ENCODE results near the gene PAFAH1B2. TPM values are rescaled to one million over a fixed set of nuclear protein-coding genes. Genes with fewer than 3 reads are reported as not detected.

PAFAH1B2 gene
- total RNA-seq, 2 donors from 2014 or later, result 46.2 to 62.5 TPM

DNA sequence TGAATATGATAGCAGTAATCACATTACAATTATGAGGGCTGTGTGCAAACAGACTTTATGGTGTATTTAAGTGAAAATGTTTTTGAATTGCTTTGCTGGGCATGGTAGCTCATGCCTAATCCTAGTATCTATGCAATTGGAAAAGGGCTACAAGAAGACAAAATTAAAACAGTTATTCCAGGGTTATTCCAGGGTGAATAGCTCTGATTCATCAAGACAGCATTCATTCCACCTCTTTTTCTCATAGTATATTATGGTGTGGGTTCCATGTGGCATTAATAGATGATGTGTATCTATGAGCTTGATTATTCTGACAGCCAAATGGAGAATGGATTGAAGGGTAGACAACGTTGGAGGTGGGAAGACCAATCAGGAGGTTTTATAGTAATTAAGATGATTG, 22.4 kb downstream of the PAFAH1B2 start:
- no peak for DNase-seq

DNA sequence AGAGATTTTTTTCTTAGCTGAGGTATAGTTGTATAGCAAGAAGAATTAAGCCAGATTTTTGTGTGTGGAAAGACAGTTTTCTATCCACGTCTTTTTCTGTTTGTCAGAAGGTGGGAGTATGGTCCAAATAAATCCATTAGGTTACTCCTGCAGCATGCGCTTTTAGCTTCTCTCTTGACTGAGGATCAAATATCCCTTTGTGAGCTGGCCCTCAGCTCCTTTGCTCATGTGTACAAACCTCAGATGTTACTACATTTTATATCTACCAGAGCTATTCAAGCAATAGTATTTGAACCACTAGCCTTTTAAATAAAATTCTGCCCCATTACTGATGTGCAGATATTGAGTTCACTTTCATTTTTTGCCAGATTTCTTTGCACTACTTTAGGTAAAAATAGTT, 25.6 kb downstream of the PAFAH1B2 start:
- intact Hi-C loops (cut with DNase I), result no loop called here
- no peak for ATAC-seq

More for the DNA sequence above, 22.4 kb downstream of the PAFAH1B2 start:
- intact Hi-C loops (cut with DNase I), result no loop called here
- no peak for ATAC-seq

DNA sequence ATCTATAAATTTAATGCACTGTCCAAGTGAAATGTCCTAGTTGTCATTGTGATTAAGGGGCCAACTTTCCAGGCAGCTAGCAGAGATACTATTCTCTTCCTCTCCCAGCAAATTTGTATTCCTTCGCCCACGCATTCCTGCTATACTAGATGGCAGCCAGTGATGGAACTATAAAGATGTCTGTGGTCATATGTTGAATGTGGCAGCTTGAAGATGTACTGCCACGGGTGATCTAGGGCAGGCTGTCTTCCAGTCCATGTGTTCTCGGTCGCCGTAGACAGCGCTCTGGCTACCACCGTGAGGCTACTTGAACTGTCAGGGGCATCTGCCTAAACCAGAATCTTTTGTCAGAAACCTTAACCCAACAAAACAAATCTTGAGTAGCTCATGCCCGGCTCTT, 26.1 kb downstream of the PAFAH1B2 start:
- DNase-seq (no peak), ATAC-seq (no peak)
- intact Hi-C loops (cut with DNase I), result no loop called here

More for the DNA sequence above, 25.6 kb downstream of the PAFAH1B2 start:
- DNase-seq, result no peak

DNA sequence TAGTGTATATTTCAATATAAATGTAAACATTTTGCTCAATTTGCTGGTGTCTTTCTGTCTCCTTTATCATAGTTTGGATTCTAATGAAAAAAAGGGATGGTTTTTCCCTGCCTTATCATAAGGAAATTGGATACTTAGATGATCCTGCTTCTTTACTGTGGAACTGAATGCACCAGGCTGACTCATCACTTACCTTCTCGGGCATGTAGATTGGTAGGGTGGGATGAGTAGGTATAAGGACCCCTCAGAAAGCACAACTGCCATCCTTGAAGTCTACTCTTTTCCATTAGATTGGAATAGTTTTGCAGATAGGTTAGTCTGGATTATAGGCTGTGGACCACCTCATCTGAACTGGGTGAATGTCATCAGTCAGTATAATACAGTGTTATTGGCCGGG, 26.9 kb downstream of the PAFAH1B2 start:
- ATAC-seq (no peak), DNase-seq (no peak)
- intact Hi-C loops (cut with DNase I), result no loop called here

DNA sequence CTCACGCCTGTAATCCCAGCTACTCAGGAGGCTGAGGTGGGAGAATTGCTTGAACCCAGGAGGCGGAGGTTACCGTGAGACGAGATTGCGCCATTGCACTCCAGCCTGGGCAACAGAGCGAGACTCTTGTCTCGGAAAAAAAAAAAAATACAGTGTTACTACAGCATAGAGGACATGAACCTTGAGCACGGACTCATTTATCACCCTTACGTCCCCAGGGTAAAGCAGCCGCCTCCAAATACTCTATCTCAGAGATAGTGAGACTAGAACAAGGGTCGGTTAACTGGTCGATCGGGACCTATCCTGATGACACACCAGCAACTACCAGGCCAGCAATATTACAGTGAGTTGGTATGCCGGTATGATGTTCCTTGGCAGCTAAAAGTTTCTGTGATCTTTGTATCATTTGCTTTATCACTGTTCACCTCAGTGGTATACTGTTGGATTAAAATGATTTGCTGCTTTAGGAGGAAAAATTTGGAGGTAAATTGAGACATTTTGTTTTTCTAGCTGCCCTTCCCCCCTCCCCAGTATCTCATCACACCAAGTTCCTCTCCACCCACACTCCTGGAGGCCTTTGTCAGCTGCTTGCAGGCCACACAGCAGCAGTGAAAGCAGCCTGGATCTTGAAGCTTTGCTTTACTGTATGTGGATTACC, 27.4 kb downstream of the PAFAH1B2 start:
- intact Hi-C loops (cut with DNase I), result no loop called here
- DNase-seq (no peak), ATAC-seq (peak in 1 of 2 donors; percentile 29)

DNA sequence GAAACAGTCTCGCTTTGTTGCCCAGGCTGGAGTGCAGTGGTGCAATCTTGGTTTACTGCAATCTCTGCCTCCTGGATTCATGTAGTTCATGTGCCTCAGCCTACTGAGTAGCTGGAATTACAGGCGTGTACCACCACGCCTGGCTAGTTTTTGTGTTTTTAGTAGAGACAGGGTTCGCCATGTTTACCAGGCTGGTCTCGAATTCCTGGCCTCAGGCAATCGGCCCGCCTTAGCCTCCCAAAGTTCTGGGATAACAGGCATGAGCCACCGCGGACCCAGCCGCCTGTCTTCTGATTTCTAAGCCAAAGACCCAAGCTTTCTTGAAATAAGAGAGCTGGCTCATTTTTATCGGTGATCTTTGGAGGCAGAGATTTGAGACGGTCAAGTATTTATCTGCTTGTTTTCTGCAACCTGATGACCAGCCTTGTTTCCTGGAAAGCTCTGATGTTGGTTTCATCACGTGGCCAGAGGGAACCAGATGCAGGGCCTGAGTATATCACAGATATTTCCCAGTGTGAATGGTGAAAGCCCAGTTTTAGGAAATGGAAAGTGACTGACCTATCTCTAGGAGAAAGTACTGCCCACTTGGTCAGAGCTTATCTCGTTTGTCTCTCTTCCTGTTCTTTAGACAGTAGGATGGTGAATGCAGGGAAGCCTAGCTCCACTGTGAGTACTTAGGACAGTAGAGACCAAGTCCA, 28.8 kb downstream of the PAFAH1B2 start:
- intact Hi-C loops (cut with DNase I), result no loop called here
- ATAC-seq, result peak; percentile 51 to 70

DNA sequence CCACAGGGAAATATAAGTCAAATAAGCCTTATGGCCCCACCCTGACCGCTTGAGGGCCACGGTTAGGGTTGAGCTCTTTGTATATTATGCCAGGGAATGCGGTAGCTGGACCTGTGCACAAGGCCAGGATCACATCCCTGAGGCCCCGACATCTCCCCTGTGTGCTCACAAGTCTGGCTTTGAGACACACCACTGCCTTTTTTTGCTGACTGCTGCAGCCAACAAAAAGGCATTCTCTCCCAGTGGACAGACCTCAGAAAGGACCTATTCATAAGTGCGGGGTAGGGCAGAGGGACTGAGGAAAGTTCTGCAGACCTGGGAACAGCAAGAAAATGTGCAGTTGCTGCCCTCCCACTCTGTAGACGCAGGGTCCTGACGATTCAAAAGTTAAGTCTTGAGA, 31.0 kb downstream of the PAFAH1B2 start:
- ATAC-seq, result no peak
- DNase-seq, result no peak
- intact Hi-C loops (cut with DNase I), result loop anchor here in 1 of 2 donors (5.0 kb wide), 1 partner anchor 47 kb away; no protein-coding TSS in a partner anchor

More for the DNA sequence above, 28.8 kb downstream of the PAFAH1B2 start:
- no peak for DNase-seq

DNA sequence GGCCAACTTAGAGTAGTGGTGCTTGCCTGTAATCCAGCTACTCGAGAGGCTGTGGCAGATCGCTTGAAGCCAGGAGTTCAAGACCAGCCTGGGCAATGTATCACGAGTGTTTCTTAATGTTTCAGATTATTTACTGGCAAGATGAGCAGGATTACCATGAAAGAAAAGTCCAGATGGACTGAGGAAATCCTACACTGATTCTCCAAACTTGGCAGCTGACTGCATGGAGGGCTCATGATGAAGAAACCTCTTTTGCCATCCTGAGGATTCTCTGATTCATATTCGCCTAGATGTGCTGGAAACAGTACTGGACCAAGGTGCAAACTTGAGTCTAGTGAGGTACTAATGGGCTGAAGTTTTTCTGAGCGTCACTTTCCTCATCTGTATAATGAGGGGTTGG, 31.7 kb downstream of the PAFAH1B2 start:
- intact Hi-C loops (cut with DNase I), result loop anchor here in 1 of 2 donors (2.0 to 5.0 kb wide), 2 partner anchors 31 to 47 kb away; partner anchors contain the start of gene PAFAH1B2

DNA sequence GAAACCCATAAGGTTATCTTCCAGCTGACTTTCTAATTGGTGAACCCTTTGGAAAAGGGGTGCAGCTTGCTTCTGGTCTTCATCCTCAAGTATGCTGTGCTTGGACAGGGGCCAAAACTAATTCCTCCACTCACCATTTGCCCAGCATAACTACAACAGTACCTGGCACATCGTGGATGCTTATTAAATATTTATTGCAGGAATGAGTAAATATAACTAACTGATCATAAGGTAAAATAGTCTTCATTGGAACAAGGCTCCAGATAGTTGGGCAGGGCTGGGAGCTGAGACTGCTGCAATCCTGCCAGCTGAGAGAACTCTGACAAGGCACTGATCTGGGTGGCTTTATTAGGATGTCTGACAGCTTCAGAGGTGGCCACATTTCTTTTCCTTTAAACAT, 32.1 kb downstream of the PAFAH1B2 start:
- ATAC-seq (no peak), DNase-seq (no peak)
- intact Hi-C loops (cut with DNase I), result loop anchor here in 1 of 2 donors (2.0 to 5.0 kb wide), 2 partner anchors 31 to 46 kb away; partner anchors contain the start of gene PAFAH1B2

More for the DNA sequence above, 31.7 kb downstream of the PAFAH1B2 start:
- no peak for DNase-seq
- ATAC-seq, result no peak

DNA sequence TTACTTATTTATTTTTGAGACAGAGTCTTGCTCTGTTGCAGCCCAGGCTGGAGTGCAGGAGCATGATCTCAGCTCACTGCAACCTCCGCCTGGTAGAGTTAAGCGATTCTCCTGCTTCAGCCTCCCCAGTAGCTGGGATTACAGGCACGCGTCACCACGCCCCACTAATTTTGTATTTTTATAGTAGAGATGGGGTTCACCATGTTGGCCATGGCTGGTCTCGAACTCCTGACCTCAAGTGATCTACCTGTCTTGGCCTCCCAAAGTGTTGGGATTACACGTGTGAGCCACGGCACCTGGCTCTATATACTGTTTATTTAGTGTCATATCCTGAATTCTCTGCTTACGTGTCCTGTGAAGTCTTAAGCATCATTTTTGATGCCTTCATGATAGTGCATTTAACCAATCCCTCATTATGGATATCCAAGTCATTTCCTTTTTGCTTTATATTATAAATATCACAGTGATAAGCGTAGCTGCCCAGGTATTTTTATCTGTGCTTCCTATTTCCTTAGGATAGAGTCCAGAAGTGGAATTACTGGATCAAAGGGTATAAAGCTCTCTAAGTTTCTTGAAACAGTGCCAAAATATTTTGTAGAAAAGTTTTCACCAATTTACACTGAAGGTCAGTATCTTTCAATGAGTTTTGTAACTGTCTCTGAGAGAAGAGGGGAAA, 33.6 kb downstream of the PAFAH1B2 start:
- intact Hi-C loops (cut with DNase I), result loop anchor here in 1 of 2 donors (2.0 to 5.0 kb wide), 2 partner anchors 33 to 45 kb away; partner anchors contain the start of gene PAFAH1B2
- no peak for DNase-seq
- ATAC-seq, result no peak

DNA sequence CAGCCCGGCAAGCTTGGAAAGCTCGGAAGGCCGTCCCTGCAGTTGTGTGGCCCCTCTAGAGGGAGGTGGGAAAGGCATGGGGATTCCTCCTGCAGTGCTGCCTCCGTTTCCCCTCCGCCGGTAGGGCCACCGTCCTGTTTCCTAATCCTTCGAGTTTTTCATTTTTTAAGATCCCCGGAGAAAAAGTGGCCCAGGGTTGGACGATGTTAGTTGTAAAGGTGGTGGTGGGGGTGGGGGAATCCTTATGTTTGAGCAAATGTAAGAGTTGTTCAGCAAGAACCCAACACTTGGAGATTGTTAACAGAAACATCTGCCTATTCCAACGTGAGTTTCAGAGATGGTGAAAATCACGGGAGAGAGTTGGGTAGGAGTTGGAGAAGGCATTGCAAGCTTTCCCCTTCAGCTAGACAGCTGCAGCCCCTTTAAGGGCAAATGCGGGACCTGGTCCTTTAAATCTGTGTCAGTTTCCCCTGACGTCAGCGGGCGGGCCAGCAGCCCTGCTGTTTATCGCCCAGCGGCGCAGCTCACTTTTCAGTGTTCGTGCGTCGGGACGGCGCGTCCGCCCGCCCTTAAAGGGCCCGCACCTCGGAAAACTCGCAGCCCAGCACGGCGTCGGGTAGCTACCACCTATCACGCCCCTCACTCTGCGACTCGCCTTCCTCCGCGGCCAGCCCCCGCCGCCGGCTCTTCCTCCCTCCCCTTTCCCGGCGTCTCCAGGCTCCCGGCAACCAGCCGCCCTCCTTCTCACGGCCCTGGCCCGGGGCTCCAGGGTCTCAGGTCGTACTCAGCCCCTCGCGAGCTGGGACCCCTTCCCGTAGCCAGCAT, 34.3 kb downstream of the PAFAH1B2 start, which contains the start of gene SIDT2:
Gene SIDT2 (plus strand): TSS at position 534 of the 825 bp plus-strand sequence. CDS start 521 bp downstream, outside the sequence.
- peak; percentile 94 to 96 for ATAC-seq
- peak; percentile 97 for DNase-seq
- intact Hi-C loops (cut with DNase I), result loop anchor here in 1 of 2 donors (5.0 kb wide), 1 partner anchor 44 kb away; no protein-coding TSS in a partner anchor

DNA sequence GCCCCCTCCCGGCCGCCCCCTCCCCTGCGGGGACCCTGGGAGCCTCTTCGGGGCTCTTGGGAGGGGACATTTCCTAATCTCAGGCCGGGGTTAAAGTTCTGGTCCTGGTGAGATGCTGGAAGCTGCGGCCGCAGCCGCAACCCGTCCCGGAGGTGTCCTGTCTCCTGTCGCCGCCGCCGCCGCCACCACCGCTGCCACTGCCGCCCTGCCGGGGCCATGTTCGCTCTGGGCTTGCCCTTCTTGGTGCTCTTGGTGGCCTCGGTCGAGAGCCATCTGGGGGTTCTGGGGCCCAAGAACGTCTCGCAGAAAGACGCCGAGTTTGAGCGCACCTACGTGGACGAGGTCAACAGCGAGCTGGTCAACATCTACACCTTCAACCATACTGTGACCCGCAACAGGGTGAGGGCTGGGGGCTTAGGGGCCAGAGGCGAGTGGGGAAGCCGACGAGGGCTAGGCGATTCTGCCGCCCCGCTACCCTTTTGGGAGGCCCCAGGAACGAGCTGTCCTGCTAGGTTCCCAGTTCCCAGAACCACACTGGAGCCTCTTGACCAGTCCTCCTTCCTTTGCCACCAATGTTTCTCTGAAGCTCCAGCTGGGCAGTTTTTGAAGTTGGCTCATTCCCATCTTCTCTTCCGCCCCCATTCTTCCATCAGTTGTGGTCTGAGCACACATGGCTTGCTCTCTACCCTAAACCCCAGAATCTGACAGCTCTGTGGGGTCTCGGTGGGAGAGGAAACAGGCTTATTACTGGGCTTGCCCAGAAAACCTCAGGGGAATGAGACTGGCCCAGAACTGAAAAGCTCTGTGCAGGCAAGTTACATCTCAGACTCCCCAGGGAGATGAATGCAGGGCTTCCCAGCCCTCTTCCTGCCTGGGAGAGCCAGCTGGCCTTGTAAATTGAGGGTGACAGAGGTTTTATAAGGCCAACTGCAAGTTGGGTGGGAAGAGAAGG, 35.2 kb downstream of the PAFAH1B2 start:
- intact Hi-C loops (cut with DNase I), result loop anchor here in 1 of 2 donors (5.0 kb wide), 1 partner anchor 43 kb away; no protein-coding TSS in a partner anchor
- peak; percentile 57 for DNase-seq
- peak; percentile 39 to 46 for ATAC-seq

DNA sequence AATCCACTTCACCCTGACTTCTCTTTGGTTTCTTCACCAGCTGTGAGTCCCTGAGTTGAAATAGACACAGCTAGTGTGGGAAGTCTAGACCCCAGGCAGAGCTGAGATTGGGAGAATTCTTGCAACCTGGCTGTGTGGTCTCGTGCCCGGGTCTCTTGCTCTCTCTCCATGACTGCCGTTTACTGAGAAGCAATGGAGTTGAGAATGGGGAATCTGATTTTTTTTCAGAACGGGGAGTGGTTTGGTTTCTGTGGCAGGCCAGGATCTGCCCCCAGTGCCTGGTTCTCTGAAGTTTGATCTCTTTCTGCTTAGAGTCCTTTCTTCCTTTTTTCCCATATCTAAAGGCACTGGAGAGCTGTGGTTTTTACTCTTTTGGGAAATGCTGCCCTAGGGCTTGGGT, 35.9 kb downstream of the PAFAH1B2 start:
- DNase-seq, result peak; percentile 16
- intact Hi-C loops (cut with DNase I), result no loop called here

DNA sequence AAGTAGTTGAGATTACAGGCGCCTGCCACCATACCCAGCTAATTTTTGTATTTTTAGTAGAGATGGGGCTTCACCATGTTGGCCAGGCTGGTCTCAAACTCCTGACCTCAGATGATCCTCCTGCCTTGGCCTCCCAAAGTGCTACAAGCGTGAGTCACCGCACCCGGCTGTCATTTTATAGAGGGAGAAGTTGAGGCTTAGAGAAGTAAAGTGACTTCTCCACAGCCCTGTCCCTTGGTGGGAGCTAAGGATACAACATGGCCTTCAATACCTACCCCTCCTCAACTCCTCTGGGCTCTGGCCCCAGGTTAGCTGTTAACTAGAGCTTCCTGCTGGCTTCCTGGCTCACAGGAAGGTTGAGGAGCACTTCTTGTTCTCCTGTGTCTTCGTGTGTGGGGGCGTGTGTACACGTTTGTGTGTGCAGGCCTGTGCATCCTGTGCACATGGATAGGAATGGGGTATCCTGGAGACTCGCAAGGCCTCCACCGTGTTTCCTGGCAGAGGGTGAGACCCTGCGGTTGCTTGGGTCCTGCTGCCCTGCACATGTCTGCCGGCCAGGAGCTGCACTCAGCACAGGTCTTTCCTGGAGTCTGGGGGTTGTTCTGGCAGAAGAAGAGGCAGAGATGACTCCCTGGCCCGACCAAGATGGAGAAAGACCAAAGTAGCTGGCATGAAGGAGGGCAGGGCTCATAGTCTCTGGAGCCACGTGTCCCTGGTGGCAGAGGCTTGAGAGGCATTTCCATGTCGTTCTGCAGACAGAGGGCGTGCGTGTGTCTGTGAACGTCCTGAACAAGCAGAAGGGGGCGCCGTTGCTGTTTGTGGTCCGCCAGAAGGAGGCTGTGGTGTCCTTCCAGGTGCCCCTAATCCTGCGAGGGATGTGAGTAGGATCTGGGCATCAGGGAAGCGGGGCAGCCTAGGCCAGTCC, 36.8 kb downstream of the PAFAH1B2 start:
- intact Hi-C loops (cut with DNase I), result no loop called here
- ATAC-seq (peak; percentile 13 to 23), DNase-seq (peak; percentile 82)

More for the DNA sequence above, 35.9 kb downstream of the PAFAH1B2 start:
- peak in 1 of 2 donors; percentile 1 for ATAC-seq

DNA sequence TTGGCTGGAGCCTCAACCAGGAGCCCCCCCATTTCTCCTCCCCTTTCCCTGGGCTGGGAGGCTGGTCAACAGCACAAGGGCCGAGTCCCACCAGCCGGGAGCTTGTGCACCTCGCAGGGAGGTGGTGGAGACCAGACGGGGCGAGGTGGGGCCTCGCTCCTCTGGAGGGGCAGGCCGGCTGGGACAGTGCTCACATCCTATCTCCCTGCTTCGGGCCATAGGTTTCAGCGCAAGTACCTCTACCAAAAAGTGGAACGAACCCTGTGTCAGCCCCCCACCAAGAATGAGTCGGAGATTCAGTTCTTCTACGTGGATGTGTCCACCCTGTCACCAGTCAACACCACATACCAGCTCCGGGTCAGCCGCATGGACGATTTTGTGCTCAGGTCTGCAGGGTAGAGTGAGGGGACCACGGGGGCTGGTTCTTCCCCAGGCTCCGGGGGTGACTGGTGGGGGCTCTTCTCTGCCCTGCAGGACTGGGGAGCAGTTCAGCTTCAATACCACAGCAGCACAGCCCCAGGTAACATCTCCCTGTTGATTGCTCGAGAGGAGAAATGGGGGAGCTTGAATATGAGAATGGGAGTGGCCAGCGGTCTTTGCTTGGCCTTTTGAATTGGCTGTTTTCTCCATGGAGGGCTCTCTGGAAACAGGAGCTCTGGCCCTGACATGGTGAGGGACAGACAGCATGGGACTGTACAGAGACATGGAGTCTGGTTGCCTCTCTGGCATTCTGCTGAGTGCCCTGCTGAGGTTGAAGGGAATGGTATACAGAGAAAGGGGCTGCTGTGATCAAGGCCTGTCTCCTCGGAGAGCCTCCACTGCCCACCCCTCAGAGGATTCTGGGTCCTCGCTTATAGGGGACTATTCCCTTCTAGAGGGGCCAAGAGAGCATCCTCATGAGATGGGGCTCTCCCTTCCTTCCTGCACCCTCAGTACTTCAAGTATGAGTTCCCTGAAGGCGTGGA, 37.8 kb downstream of the PAFAH1B2 start:
- intact Hi-C loops (cut with DNase I), result no loop called here
- DNase-seq, result peak; percentile 16
- no peak for ATAC-seq
